Ovary (tissue), 9 donors: ENCODE data around the gene PHOX2B. TPM values are rescaled to one million over a fixed set of nuclear protein-coding genes. Genes with fewer than 3 reads are reported as not detected.

Experiments
- DNase-seq, 5 donors: peaks; one replicate each; pipeline ENCODE4 v3.0.0-alpha.2; 2019 to 2020
- H3K27ac ChIP-seq, 2 donors: fragments of 200-600 bp; one replicate each; pipeline versions ENCODE4 v1.5.1 to v1.8.0; 2019 to 2022
- H3K27me3 ChIP-seq: fragments of 200-600 bp; one replicate; pipeline ENCODE4 v1.8.0; 2022
- H3K36me3 ChIP-seq: fragments of 200-600 bp; sonication (generic); one replicate; pipeline ENCODE4 v1.5.1; 2019
- H3K4me1 ChIP-seq: one replicate; pipeline ENCODE4 v1.8.1; 2013; ENCODE audit warnings: mild to moderate bottlenecking, moderate library complexity; ENCODE audit not compliant: insufficient read depth
- H3K4me3 ChIP-seq: fragments of 200-600 bp; sonication (generic); one replicate; pipeline ENCODE4 v1.5.1; 2017
- H3K9me3 ChIP-seq, 2 donors: fragments of 200-600 bp in 1 of 2; sonication (generic) in 1 of 2; one replicate each; pipeline versions ENCODE4 v1.5.1 to v1.8.1; 2013 to 2019; ENCODE audit warnings: mild to moderate bottlenecking in 1 of 2, moderate library complexity in 1 of 2
- CTCF ChIP-seq, 3 donors: fragments of 450-650 bp in 2 of 3; fragments of 200-600 bp in 1 of 3; IDR thresholded peaks; one replicate each; pipeline versions ENCODE4 v1.5.1 to v1.8.0; 2016 to 2022; ENCODE audit warnings: antibody characterized with exemption in 3 of 3, mild to moderate bottlenecking in 1 of 3
- EP300 ChIP-seq: sonication (generic); formaldehyde crosslinking; IDR thresholded peaks from one replicate; pipeline ENCODE4 v1.6.1; 2017; ENCODE audit warnings: antibody characterized with exemption
- POLR2A ChIP-seq: fragments of 450-650 bp; IDR thresholded peaks from one replicate; pipeline ENCODE4 v1.6.1; 2017; ENCODE audit warnings: antibody characterized with exemption, mild to moderate bottlenecking, moderate library complexity
- WGBS, 3 donors: extraction: QIAGEN DNeasy Blood & Tissue Kit in 1 of 3; methylation state at CpG; one replicate each; pipeline versions ENCODE4 v1.1.5 to v1.1.7; 2013 to 2017; 5-methylcytosine and 5-hydroxymethylcytosine counted together
- intact Hi-C, 4 donors: fragments of 100-400 bp; cut with DNase I; formaldehyde crosslinking; loops; one replicate each; pipeline versions ENCODE4 v1.11.0 to v1.15.1; 2022 to 2023
- polyA plus RNA-seq, 2 donors: library from polyadenylated mRNA; stranded (reverse); fragments of 200-250 nt in 1 of 2; fragments of 350-450 nt in 1 of 2; fragmentation: Illumina TruSeq in 1 of 2; extraction: RNeasy Lipid Tissue Mini Kit (QIAGEN cat#74804) in 1 of 2; gene quantifications; one replicate each; pipeline ENCODE4 v1.2.3, GENCODE V29; 2013 to 2014
- total RNA-seq, 7 donors: library from RNA; depleted of rRNA in 2 of 7; stranded (reverse); fragments of >200 nt in 2 of 7; fragmentation: NEBNext Ultra II Directional in 3 of 7; extraction: Animal tissue kit (Norgen Biotek cat#: 25700) in 3 of 7; gene quantifications; one replicate each; pipeline versions ENCODE4 v1.1.0 to v1.2.4, GENCODE V29; 2016 to 2023
- donor health status: DM: no; HTN: no; CAD: no; lungs with moderate emphysema.
- donor health status: DM: no; HTN: no; CAD: no.
- donor health status: Bipolar disorder and iron deficiency.
- donor health status: DM: yes; HTN: yes; CAD: no.
- donor health status: DM: no; HTN: no; CAD: no.
- donor health status: DM: yes; HTN: yes; CAD: no.

Gene PHOX2B
- total and polyA plus RNA-seq, 9 donors, result not detected

GRCh38 chr4:41784191-41784979 is 35.9 kb upstream of the PHOX2B start:
- no peaks in the 10 kb centered on the region for H3K27me3 ChIP-seq
- no peak for TF ChIP-seq EP300
- TF ChIP-seq POLR2A, result no peak
- TF ChIP-seq CTCF (IDR thresholded peaks at IDR 0.05), result no peak
- no peak for DNase-seq
- H3K27ac ChIP-seq, result no peak overlapping the region
- H3K36me3 ChIP-seq, result no peaks in the 10 kb centered on the region
- no peaks in the 10 kb centered on the region for H3K9me3 ChIP-seq
- WGBS, 3 donors, result 84 to 89% (median 85%) methylated on average over 9 of the region's 9 CpGs
- H3K4me1 ChIP-seq, result no peaks in the 10 kb centered on the region
- intact Hi-C loops, result no loop called here
- H3K4me3 ChIP-seq, result no peak overlapping the region

GRCh38 chr4:41776466-41776865 is 27.9 kb upstream of the PHOX2B start:
- WGBS, 3 donors, result 90 to 93% (median 91%) methylated on average over 3 of the region's 3 CpGs
- Histone ChIP-seq H3K4me1 (no peaks in the 10 kb centered on the region), H3K27me3 (no peaks in the 10 kb centered on the region), H3K9me3 (no peaks in the 10 kb centered on the region), H3K36me3 (no peaks in the 10 kb centered on the region), H3K27ac (no peak overlapping the region), H3K4me3 (no peak overlapping the region)
- intact Hi-C loops, result no loop called here
- TF ChIP-seq CTCF (IDR thresholded peaks at IDR 0.05), result no peak
- TF ChIP-seq EP300, result no peak
- no peak for TF ChIP-seq POLR2A
- DNase-seq, result no peak

- intact Hi-C loops, result no loop called here
- no peak for DNase-seq
- Histone ChIP-seq H3K27ac (no peak overlapping the region), H3K36me3 (no peaks in the 10 kb centered on the region), H3K27me3 (no peaks in the 10 kb centered on the region), H3K4me3 (no peak overlapping the region), H3K9me3 (no peaks in the 10 kb centered on the region), H3K4me1 (no peaks in the 10 kb centered on the region)
- 45 to 87% (median 65%) methylated on average over 2 of the region's 2 CpGs for WGBS, 3 donors
- TF ChIP-seq CTCF (IDR thresholded peaks at IDR 0.05) (no peak), EP300 (no peak), POLR2A (no peak)
Observed at GRCh38 chr4:41763729-41764128, 15.2 kb upstream of the PHOX2B start.

- no peak overlapping the region for H3K27ac ChIP-seq
- no peaks in the 10 kb centered on the region for H3K9me3 ChIP-seq
- H3K4me3 ChIP-seq, result no peak overlapping the region
- H3K27me3 ChIP-seq, result no peaks in the 10 kb centered on the region
- TF ChIP-seq CTCF (IDR thresholded peaks at IDR 0.05) (no peak), POLR2A (no peak), EP300 (no peak)
- H3K36me3 ChIP-seq, result no peaks in the 10 kb centered on the region
- intact Hi-C loops, result no loop called here
- H3K4me1 ChIP-seq, result no peaks in the 10 kb centered on the region
- DNase-seq, result no peak
Observed at GRCh38 chr4:41758884-41759283, 10.4 kb upstream of the PHOX2B start.
